B cell (primary cell): ENCODE data around the gene TSHB.

Experiments
- CTCF ChIP-seq: fragments of 200-600 bp; IDR thresholded peaks from one replicate; pipeline ENCODE4 v1.8.0; 2022; ENCODE audit warnings: antibody characterized with exemption, mild to moderate bottlenecking
- EZH2 ChIP-seq: IDR thresholded peaks from 2 replicates; pipeline ENCODE4 v1.6.1; 2012; ENCODE audit warnings: borderline replicate concordance, low read depth, mild to moderate bottlenecking, moderate library complexity, low read length; ENCODE audit not compliant: insufficient read depth, poor library complexity, severe bottlenecking

- TF ChIP-seq CTCF (no peak), EZH2 (no peak)
Measured at GRCh38 chr1:115065021-115065420, 35.4 kb downstream of the TSHB start.
